Measurements from ENCODE around the gene SARM1. TPM values are rescaled to one million over a fixed set of nuclear protein-coding genes. Genes with fewer than 3 reads are reported as not detected.

The SARM1 gene
- total and polyA plus RNA-seq, 2 of the 13 experiments (the other 11 are each of a cell fraction or from before 2014, with no cell fraction given) = 0.73 to 0.86 TPM

DNA sequence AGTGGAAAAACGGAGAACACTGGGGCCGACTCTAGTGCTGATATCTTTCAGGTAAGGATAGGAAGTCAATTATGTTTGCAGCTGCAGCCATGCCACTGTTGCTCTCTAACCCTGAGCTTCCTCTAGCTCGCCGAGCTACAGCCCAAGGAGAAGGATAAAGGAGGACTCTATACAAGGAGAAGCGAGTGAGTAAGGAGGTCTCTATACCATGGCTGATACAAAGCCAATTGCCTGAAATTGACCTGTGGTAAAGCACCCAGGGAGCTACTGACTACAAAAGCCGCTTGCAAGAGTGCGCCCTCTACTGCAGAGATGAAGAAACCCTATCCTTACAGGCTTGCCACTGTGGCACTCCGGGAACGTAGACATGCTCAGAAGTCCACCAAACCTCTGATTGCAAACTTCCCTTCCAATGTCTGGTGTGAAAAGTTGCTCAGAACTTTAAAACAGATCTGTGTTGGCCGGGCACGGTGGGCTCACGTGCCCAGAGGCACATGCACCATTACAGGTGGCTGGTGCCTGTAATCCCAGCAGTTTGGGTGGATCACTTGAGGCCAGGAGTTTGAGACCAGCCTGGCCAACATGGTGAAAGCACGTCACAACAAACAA, 45.3 kb downstream of the SARM1 start (continued):
- TF ChIP-seq, protein P1, sequence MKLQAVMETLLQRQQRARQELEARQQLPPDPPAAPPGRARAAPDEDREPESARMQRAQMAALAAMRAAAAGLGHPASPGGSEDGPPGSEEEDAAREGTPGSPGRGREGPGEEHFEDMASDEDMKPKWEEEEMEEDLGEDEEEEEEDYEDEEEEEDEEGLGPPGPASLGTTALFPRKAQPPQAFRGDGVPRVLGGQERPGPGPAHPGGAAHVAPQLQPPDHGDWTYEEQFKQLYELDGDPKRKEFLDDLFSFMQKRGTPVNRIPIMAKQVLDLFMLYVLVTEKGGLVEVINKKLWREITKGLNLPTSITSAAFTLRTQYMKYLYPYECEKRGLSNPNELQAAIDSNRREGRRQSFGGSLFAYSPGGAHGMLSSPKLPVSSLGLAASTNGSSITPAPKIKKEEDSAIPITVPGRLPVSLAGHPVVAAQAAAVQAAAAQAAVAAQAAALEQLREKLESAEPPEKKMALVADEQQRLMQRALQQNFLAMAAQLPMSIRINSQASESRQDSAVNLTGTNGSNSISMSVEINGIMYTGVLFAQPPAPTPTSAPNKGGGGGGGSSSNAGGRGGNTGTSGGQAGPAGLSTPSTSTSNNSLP (IDR thresholded peaks at IDR 0.05; ENCODE audit: low read depth, low read length) = 0 out of 2 replicates have a peak, but pooled peaks have one; percentile 38
- TF ChIP-seq ZKSCAN8 (CRISPR knock-in tag; IDR thresholded peaks at IDR 0.05; ENCODE audit: borderline replicate concordance) = peak; percentile 27; the same call in 1 of the 2 replicates
- TF ChIP-seq, protein P2, sequence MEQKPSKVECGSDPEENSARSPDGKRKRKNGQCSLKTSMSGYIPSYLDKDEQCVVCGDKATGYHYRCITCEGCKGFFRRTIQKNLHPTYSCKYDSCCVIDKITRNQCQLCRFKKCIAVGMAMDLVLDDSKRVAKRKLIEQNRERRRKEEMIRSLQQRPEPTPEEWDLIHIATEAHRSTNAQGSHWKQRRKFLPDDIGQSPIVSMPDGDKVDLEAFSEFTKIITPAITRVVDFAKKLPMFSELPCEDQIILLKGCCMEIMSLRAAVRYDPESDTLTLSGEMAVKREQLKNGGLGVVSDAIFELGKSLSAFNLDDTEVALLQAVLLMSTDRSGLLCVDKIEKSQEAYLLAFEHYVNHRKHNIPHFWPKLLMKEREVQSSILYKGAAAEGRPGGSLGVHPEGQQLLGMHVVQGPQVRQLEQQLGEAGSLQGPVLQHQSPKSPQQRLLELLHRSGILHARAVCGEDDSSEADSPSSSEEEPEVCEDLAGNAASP (CRISPR knock-in tag; IDR thresholded peaks at IDR 0.05; ENCODE audit: borderline replicate concordance) = peak; percentile 72
- peak; percentile 77 for TF ChIP-seq ZNF124 (CRISPR knock-in tag; IDR thresholded peaks at IDR 0.05)
- TF ChIP-seq MATR3 (CRISPR knock-in tag; IDR thresholded peaks at IDR 0.05) = no peak
- TF ChIP-seq ZBTB42 (CRISPR knock-in tag; IDR thresholded peaks at IDR 0.05) = no peak
- TF ChIP-seq NFYC (CRISPR knock-in tag; IDR thresholded peaks at IDR 0.05) = 0 out of 2 replicates have a peak, but pooled peaks have one; percentile 3
- TF ChIP-seq GZF1 (CRISPR knock-in tag; IDR thresholded peaks at IDR 0.05) = 0 out of 2 replicates have a peak, but pooled peaks have one; percentile 37
- TF ChIP-seq TFDP2 (CRISPR knock-in tag; IDR thresholded peaks at IDR 0.05) = peak; percentile 55; the same call in 1 of the 2 replicates
- TF ChIP-seq ZMYM3 (CRISPR knock-in tag; IDR thresholded peaks at IDR 0.05) = peak; percentile 85
- no peak for TF ChIP-seq SUZ12 (IDR thresholded peaks at IDR 0.05; ENCODE audit: low read depth, low read length)
- peak; percentile 56; the same call in 1 of the 2 replicates for TF ChIP-seq ZNF350 (CRISPR knock-in tag; IDR thresholded peaks at IDR 0.05; ENCODE audit: borderline replicate concordance, low read depth)
- peak; percentile 78; the same call in 1 of the 2 replicates for TF ChIP-seq ZNF501 (CRISPR knock-in tag; IDR thresholded peaks at IDR 0.05)
- 0 out of 2 replicates have a peak, but pooled peaks have one; percentile 35 for TF ChIP-seq ZNF644 (CRISPR knock-in tag; IDR thresholded peaks at IDR 0.05; ENCODE audit: low read depth)
- peak; percentile 53; the same call in 1 of the 2 replicates for TF ChIP-seq ZBTB25 (CRISPR knock-in tag; IDR thresholded peaks at IDR 0.05)
- TF ChIP-seq, protein P3, sequence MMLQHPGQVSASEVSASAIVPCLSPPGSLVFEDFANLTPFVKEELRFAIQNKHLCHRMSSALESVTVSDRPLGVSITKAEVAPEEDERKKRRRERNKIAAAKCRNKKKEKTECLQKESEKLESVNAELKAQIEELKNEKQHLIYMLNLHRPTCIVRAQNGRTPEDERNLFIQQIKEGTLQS (CRISPR knock-in tag; IDR thresholded peaks at IDR 0.05) = 0 out of 2 replicates have a peak, but pooled peaks have one; percentile 15
- TF ChIP-seq RXRB (CRISPR knock-in tag; IDR thresholded peaks at IDR 0.05; ENCODE audit: borderline replicate concordance) = peak; percentile 69; the same call in 1 of the 2 replicates
- TF ChIP-seq, protein P4, sequence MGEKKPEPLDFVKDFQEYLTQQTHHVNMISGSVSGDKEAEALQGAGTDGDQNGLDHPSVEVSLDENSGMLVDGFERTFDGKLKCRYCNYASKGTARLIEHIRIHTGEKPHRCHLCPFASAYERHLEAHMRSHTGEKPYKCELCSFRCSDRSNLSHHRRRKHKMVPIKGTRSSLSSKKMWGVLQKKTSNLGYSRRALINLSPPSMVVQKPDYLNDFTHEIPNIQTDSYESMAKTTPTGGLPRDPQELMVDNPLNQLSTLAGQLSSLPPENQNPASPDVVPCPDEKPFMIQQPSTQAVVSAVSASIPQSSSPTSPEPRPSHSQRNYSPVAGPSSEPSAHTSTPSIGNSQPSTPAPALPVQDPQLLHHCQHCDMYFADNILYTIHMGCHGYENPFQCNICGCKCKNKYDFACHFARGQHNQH (CRISPR knock-in tag; IDR thresholded peaks at IDR 0.05) = peak; percentile 65; the same call in 1 of the 2 replicates
- TF ChIP-seq SRF (IDR thresholded peaks at IDR 0.05; ENCODE audit: low read depth, low read length) = no peak
- TF ChIP-seq BORCS8-MEF2B (CRISPR knock-in tag; IDR thresholded peaks at IDR 0.05) = peak; percentile 40; the same call in 1 of the 2 replicates
- peak; percentile 28; the same call in 1 of the 2 replicates for TF ChIP-seq ZBTB26 (CRISPR knock-in tag; IDR thresholded peaks at IDR 0.05; ENCODE audit: borderline replicate concordance)
